PC-3 (cell line): ENCODE results near the gene DOC2B. TPM values are rescaled to one million over a fixed set of nuclear protein-coding genes. Genes with fewer than 3 reads are reported as not detected.
"Not testable (repeated sequence)": the region's sequence is repeated elsewhere in the genome, so short reads cannot be mapped to it uniquely, and the experiment has no call there.

Experiments used
- ATAC-seq: fragments of 200-7000 bp; cut with Tn5 transposase; 2 replicates; pipeline ENCODE4 v1.9.1; 2020; ENCODE audit warnings: mild to moderate bottlenecking, moderate library complexity
- BruUV-seq: library from RNA; stranded (reverse); fragments of 400-500 nt; replicated peaks from 2 replicates; lab custom pipeline; 2021; lab: Mats Ljungman, UMichigan
- CTCF ChIA-PET: fragments of 300-600 bp; sonication (Branson Sonifier 250); formaldehyde crosslinking; loops from one replicate; lab custom pipeline; 2022; ENCODE audit warnings: antibody characterized with exemption; lab: Charles Lee
- POLR2A ChIA-PET: fragments of 300-600 bp; sonication (Branson Sonifier 250); formaldehyde crosslinking; loops from one replicate; lab custom pipeline; 2022; ENCODE audit warnings: antibody characterized with exemption; ENCODE audit not compliant: unreplicated experiment; lab: Charles Lee
- DNase-seq: peaks from one replicate; pipeline ENCODE4 v3.0.0-alpha.2; 2015
- H2AFZ ChIP-seq: fragments of 300-600 bp; sonication (generic); 2 replicates; pipeline ENCODE4 v1.6.0; 2016; ENCODE audit warnings: antibody characterized with exemption, low read length
- H3F3A ChIP-seq: fragments of 300-600 bp; sonication (generic); one replicate; pipeline ENCODE4 v1.6.0; 2017; ENCODE audit warnings: antibody characterized with exemption, low read length, control low read depth, mild to moderate bottlenecking; ENCODE audit not compliant: unreplicated experiment
- H3K27ac ChIP-seq: fragments of 300-600 bp; sonication (generic); 2 replicates; pipeline ENCODE4 v1.5.1; 2016; ENCODE audit warnings: mild to moderate bottlenecking, low read length
- H3K27me3 ChIP-seq: fragments of 300-600 bp; sonication (generic); 2 replicates; pipeline ENCODE4 v1.6.1; 2016; ENCODE audit warnings: low read length, mixed read lengths
- H3K36me3 ChIP-seq: fragments of 300-600 bp; sonication (generic); 2 replicates; pipeline ENCODE4 v1.6.1; 2016; ENCODE audit warnings: low read depth, mixed run types, low read length, mixed read lengths
- H3K4me1 ChIP-seq: fragments of 300-600 bp; sonication (generic); 2 replicates; pipeline ENCODE4 v1.5.1; 2016; ENCODE audit warnings: low read length; ENCODE audit not compliant: insufficient read depth
- H3K4me2 ChIP-seq: fragments of 300-600 bp; sonication (generic); 2 replicates; pipeline ENCODE4 v1.6.0; 2016; ENCODE audit warnings: low read length
- H3K4me3 ChIP-seq: fragments of 300-600 bp; sonication (generic); 2 replicates; pipeline ENCODE4 v1.5.1; 2016; ENCODE audit warnings: mild to moderate bottlenecking, low read length, mixed read lengths
- H3K79me2 ChIP-seq: fragments of 300-600 bp; sonication (generic); 2 replicates; pipeline ENCODE4 v1.6.1; 2017; ENCODE audit warnings: low read length, mixed read lengths
- H3K9ac ChIP-seq: fragments of 300-600 bp; sonication (generic); 2 replicates; pipeline ENCODE4 v1.6.0; 2016; ENCODE audit warnings: mild to moderate bottlenecking, low read length
- H3K9me2 ChIP-seq: fragments of 300-600 bp; sonication (generic); replicated peaks from 2 replicates; pipeline ENCODE4 v1.6.1; 2016; ENCODE audit warnings: mixed run types, low read length, mixed read lengths
- H3K9me3 ChIP-seq: fragments of 300-600 bp; sonication (generic); 2 replicates; pipeline ENCODE4 v1.6.1; 2016; ENCODE audit warnings: low read length, mixed read lengths
- H4K20me1 ChIP-seq: fragments of 300-600 bp; sonication (generic); 2 replicates; pipeline ENCODE4 v1.6.1; 2016; ENCODE audit warnings: low read length, mixed read lengths
- intact Hi-C: fragments of 100-400 bp; cut with micrococcal nuclease; formaldehyde crosslinking; loops from 2 replicates; pipeline ENCODE4 v1.9.0; 2023
- total RNA-seq: library from RNA; depleted of rRNA; stranded (reverse); fragments of >200 nt; gene quantifications from 2 replicates; pipeline ENCODE4 v1.2.3, GENCODE V29; 2014
- TF ChIP-seq, protein P1 (sequence below): fragments of 300-600 bp; sonication (generic); conservative IDR thresholded peaks from 2 replicates; pipeline ENCODE4 v1.5.1; 2017; ENCODE audit warnings: antibody characterized with exemption, low read depth, mild to moderate bottlenecking, low read length

The DOC2B gene
- total RNA-seq, 1 experiment from 2014 or later: 0.69 TPM

DNA sequence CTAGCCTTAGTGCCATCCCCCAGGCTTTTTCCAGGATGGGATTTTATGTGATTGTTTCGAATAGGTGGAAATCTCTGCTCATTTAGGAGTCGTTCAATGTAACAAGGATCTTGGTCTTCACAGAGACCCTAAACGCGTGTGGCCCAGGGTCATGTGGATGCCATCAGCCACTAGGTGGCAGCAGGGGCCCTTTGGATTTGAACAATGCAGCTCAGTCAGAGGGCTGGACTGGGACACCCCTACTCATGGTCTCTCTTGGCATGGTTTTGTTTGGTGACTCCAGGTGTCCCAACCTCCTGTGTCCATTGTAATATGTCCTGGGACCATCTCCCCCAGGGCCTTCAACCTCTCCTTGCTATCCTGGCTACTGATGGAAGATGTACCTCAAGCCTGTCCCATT is 44.9 kb downstream of the DOC2B start:
- DNase-seq, H3K36me3 ChIP-seq, POLR2A ChIA-PET, H3K9me3 ChIP-seq, BruUV-seq, H3K4me2 ChIP-seq, H3K27me3 ChIP-seq, H3K27ac ChIP-seq, H3K9me2 ChIP-seq, H4K20me1 ChIP-seq, CTCF ChIA-PET, H3K9ac ChIP-seq, H3K79me2 ChIP-seq, H2AFZ ChIP-seq, H3K4me1 ChIP-seq, H3K4me3 ChIP-seq, intact Hi-C loops, H3F3A ChIP-seq: not testable (repeated sequence)
- peak; percentile 99 for ATAC-seq
- TF ChIP-seq, protein P1, sequence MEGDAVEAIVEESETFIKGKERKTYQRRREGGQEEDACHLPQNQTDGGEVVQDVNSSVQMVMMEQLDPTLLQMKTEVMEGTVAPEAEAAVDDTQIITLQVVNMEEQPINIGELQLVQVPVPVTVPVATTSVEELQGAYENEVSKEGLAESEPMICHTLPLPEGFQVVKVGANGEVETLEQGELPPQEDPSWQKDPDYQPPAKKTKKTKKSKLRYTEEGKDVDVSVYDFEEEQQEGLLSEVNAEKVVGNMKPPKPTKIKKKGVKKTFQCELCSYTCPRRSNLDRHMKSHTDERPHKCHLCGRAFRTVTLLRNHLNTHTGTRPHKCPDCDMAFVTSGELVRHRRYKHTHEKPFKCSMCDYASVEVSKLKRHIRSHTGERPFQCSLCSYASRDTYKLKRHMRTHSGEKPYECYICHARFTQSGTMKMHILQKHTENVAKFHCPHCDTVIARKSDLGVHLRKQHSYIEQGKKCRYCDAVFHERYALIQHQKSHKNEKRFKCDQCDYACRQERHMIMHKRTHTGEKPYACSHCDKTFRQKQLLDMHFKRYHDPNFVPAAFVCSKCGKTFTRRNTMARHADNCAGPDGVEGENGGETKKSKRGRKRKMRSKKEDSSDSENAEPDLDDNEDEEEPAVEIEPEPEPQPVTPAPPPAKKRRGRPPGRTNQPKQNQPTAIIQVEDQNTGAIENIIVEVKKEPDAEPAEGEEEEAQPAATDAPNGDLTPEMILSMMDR: peak; percentile 25; the same call in 1 of the 2 replicates

- POLR2A ChIA-PET, H4K20me1 ChIP-seq, DNase-seq, H2AFZ ChIP-seq, H3K4me3 ChIP-seq, intact Hi-C loops, H3K9me3 ChIP-seq, H3K27ac ChIP-seq, H3K79me2 ChIP-seq, H3F3A ChIP-seq, H3K4me1 ChIP-seq, CTCF ChIA-PET, H3K27me3 ChIP-seq, H3K36me3 ChIP-seq, H3K9me2 ChIP-seq, ATAC-seq, H3K9ac ChIP-seq, BruUV-seq, H3K4me2 ChIP-seq: not testable (repeated sequence)
Measured at GRCh38 chr17:135895-136294, 45.6 kb downstream of the DOC2B start.

DNA sequence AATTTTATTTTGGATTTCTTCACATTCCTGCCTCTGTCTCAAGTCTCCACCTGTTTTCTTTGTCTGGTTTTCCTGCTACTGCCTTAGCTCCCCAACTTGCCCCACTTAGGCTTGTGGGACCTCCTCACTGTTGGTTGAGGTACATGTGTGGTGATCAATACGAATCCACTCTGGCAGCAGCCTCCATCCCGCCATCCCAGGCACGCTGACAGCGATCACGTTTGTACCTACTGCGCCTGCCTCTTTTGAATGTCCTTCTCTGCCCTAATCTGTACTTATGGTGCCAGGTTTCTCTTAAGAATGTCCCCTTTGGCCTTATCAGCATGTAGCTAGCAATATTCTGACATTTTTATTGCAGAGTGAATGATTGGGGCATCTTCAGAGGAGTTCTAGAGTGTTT is 46.4 kb downstream of the DOC2B start:
- POLR2A ChIA-PET, H3F3A ChIP-seq, H3K9me3 ChIP-seq, H3K9me2 ChIP-seq, DNase-seq, H3K36me3 ChIP-seq, H3K9ac ChIP-seq, BruUV-seq, H3K4me2 ChIP-seq, CTCF ChIA-PET, H4K20me1 ChIP-seq, H2AFZ ChIP-seq, H3K27ac ChIP-seq, ATAC-seq, H3K4me3 ChIP-seq, H3K79me2 ChIP-seq, H3K27me3 ChIP-seq, intact Hi-C loops, H3K4me1 ChIP-seq: not testable (repeated sequence)

- CTCF ChIA-PET, POLR2A ChIA-PET: not testable (repeated sequence)
Measured at GRCh38 chr17:134332-134785, 47.1 kb downstream of the DOC2B start.

GRCh38 chr17:133932-134331 is 47.5 kb downstream of the DOC2B start:
- BruUV-seq, POLR2A ChIA-PET, H3K9me3 ChIP-seq, intact Hi-C loops, H3F3A ChIP-seq, H4K20me1 ChIP-seq, H3K79me2 ChIP-seq, DNase-seq, H3K27me3 ChIP-seq, ATAC-seq, H3K4me3 ChIP-seq, CTCF ChIA-PET, H2AFZ ChIP-seq, H3K4me2 ChIP-seq, H3K9me2 ChIP-seq, H3K36me3 ChIP-seq, H3K9ac ChIP-seq, H3K4me1 ChIP-seq, H3K27ac ChIP-seq: not testable (repeated sequence)

More at GRCh38 chr17:134332-134785, 47.1 kb downstream of the DOC2B start:
- H3K9me2 ChIP-seq, H3K4me2 ChIP-seq, H3K9ac ChIP-seq, H3K27me3 ChIP-seq, DNase-seq, H3F3A ChIP-seq, H3K27ac ChIP-seq, intact Hi-C loops, H2AFZ ChIP-seq, H4K20me1 ChIP-seq, BruUV-seq, H3K9me3 ChIP-seq, H3K36me3 ChIP-seq, H3K4me1 ChIP-seq, H3K79me2 ChIP-seq, H3K4me3 ChIP-seq: not testable (repeated sequence)
- peak; percentile 36; the same call in 1 of the 2 replicates for ATAC-seq

GRCh38 chr17:118339-118917 is 63.0 kb downstream of the DOC2B start:
- H4K20me1 ChIP-seq, H3F3A ChIP-seq, H3K27ac ChIP-seq, DNase-seq, H3K79me2 ChIP-seq, CTCF ChIA-PET, H3K4me1 ChIP-seq, H3K36me3 ChIP-seq, H3K4me2 ChIP-seq, POLR2A ChIA-PET, H3K27me3 ChIP-seq, H3K9me2 ChIP-seq, BruUV-seq, H3K4me3 ChIP-seq, H3K9ac ChIP-seq, H2AFZ ChIP-seq, H3K9me3 ChIP-seq, ATAC-seq, intact Hi-C loops: not testable (repeated sequence)
